ENCODE data around the gene LRRC4B. TPM values are rescaled to one million over a fixed set of nuclear protein-coding genes. Genes with fewer than 3 reads are reported as not detected.

The LRRC4B gene
- polyA plus RNA-seq, 1 of the 3 experiments (the other 2 are of a cell fraction), result 6.9 TPM

- Histone ChIP-seq H3K9me2 (no peaks in the 10 kb centered on the region), H3K36me3 (replicated peaks in 1 of 2; ENCODE audit: control insufficient read depth in 1 of 2, insufficient read depth in 2 of 2, low read length in 1 of 2) (no peaks in the 10 kb centered on the region), H3K4me3 (ENCODE audit: low read depth in 2 of 2, low read length in 1 of 2) (no peak overlapping the region), H3K9me3 (no peaks in the 10 kb centered on the region), H3K9ac (no peak overlapping the region), H2AFZ (ENCODE audit: low read depth) (no peak overlapping the region), H3K27me3 (ENCODE audit: insufficient read depth) (no peaks in the 10 kb centered on the region), H3K27ac (ENCODE audit: low read depth in 2 of 2, low read length in 1 of 2) (no peak overlapping the region), H4K20me1 (ENCODE audit: insufficient read depth) (0 out of 2 replicates have a peak, but pooled peaks cover 5% of the 10 kb centered on the region), H3K79me2 (ENCODE audit: insufficient read depth) (no peaks in the 10 kb centered on the region), H3K4me1 (ENCODE audit: control insufficient read depth in 1 of 2, insufficient read depth in 2 of 2, low read depth in 1 of 2, low read length in 1 of 2) (peaks cover 0 to 7% of the 10 kb centered on the region in 2 experiments; a peak in 1 of 4 replicates), H3F3A (replicated peaks; ENCODE audit: insufficient read depth) (no peaks in the 10 kb centered on the region), H3K4me2 (no peak overlapping the region)
- no peak for TF ChIP-seq RAD21 (IDR thresholded peaks at IDR 0.05; ENCODE audit: low read length)
- no peak for TF ChIP-seq MEF2A (IDR thresholded peaks at IDR 0.05; ENCODE audit: borderline replicate concordance, low read depth)
- TF ChIP-seq EZH2phosphoT487 (IDR thresholded peaks at IDR 0.05; ENCODE audit: borderline replicate concordance, low read depth), result no peak
- TF ChIP-seq YY1 (IDR thresholded peaks at IDR 0.05; ENCODE audit: low read depth), result no peak
- TF ChIP-seq SIN3A (IDR thresholded peaks at IDR 0.05; ENCODE audit: borderline replicate concordance, low read depth, low read length), result no peak
- no peak for TF ChIP-seq GABPA (IDR thresholded peaks at IDR 0.05; ENCODE audit: low read depth)
- no peak for TF ChIP-seq RXRA (IDR thresholded peaks at IDR 0.05; ENCODE audit: borderline replicate concordance, low read depth)
- no peak for TF ChIP-seq RCOR1 (IDR thresholded peaks at IDR 0.05; ENCODE audit: low read length)
- no peak for TF ChIP-seq FOXM1 (IDR thresholded peaks at IDR 0.05; ENCODE audit: low read depth)
- no peak for TF ChIP-seq NFIC (IDR thresholded peaks at IDR 0.05; ENCODE audit: borderline replicate concordance)
- no peak for TF ChIP-seq TAF1 (IDR thresholded peaks at IDR 0.05; ENCODE audit: borderline replicate concordance, low read depth, low read length)
- TF ChIP-seq TEAD4 (IDR thresholded peaks at IDR 0.05; ENCODE audit: borderline replicate concordance, insufficient read depth), result no peak
- TF ChIP-seq FOXJ3 (CRISPR knock-in tag; IDR thresholded peaks at IDR 0.05), result no peak
- no peak for TF ChIP-seq GATA2 (CRISPR knock-in tag; IDR thresholded peaks at IDR 0.05)
- TF ChIP-seq POLR2AphosphoS5 (IDR thresholded peaks at IDR 0.05; ENCODE audit: low read depth, low read length), result no peak
- no peak for TF ChIP-seq NRF1 (IDR thresholded peaks at IDR 0.05; ENCODE audit: low read depth, low read length)
- TF ChIP-seq ELF1 (IDR thresholded peaks at IDR 0.05), result no peak
- TF ChIP-seq PBX3 (IDR thresholded peaks at IDR 0.05), result no peak
- WGBS (ENCODE audit: low lambda C conversion rate), result 94% methylated on average over 13 of the region's 13 CpGs
- ChIA-PET POLR2A (no interaction called here), CTCF (interaction anchor here (0.7 to 10.3 kb wide), 4 partner anchors 13 to 48 kb away, joined by 3 to 170 read pairs (median 29); partner anchors contain the start of genes ASPDH and JOSD2)
- no peak for DNase-seq
These were observed 9.8 kb downstream of the LRRC4B start for GRCh38 chr19:50558449-50558848.

GRCh38 chr19:50558039-50558438, 10.2 kb downstream of the LRRC4B start:
- WGBS (ENCODE audit: low lambda C conversion rate), result 89% methylated on average over 4 of the region's 4 CpGs
- no peaks in the 10 kb centered on the region for H3K79me2 ChIP-seq (ENCODE audit: insufficient read depth)
- H3K27me3 ChIP-seq (ENCODE audit: insufficient read depth), result no peaks in the 10 kb centered on the region
- no peaks in the 10 kb centered on the region for H3K36me3 ChIP-seq (replicated peaks in 1 of 2; ENCODE audit: control insufficient read depth in 1 of 2, insufficient read depth in 2 of 2, low read length in 1 of 2)
- H3K4me1 ChIP-seq (ENCODE audit: control insufficient read depth in 1 of 2, insufficient read depth in 2 of 2, low read depth in 1 of 2, low read length in 1 of 2), result peaks cover 0 to 7% of the 10 kb centered on the region in 2 experiments; a peak in 1 of 4 replicates
- no peaks in the 10 kb centered on the region for H3F3A ChIP-seq (replicated peaks; ENCODE audit: insufficient read depth)
- DNase-seq, result no peak
- H3K9me3 ChIP-seq, result no peaks in the 10 kb centered on the region
- H3K9ac ChIP-seq, result no peak overlapping the region
- H4K20me1 ChIP-seq (ENCODE audit: insufficient read depth), result 0 out of 2 replicates have a peak, but pooled peaks cover 5% of the 10 kb centered on the region
- no peak overlapping the region for H3K4me2 ChIP-seq
- ChIA-PET CTCF (interaction anchor here (0.7 to 10.3 kb wide), 7 partner anchors 12 to 365 kb away, joined by 3 to 170 read pairs (median 11); partner anchors contain the start of genes ASPDH and JOSD2), POLR2A (no interaction called here)
- TF ChIP-seq SMC3 (IDR thresholded peaks at IDR 0.05; ENCODE audit: low read depth, low read length) (no peak), FOXM1 (IDR thresholded peaks at IDR 0.05; ENCODE audit: low read depth) (no peak), TAF1 (IDR thresholded peaks at IDR 0.05; ENCODE audit: borderline replicate concordance, low read depth, low read length) (no peak)
- H3K27ac ChIP-seq (ENCODE audit: low read depth in 2 of 2, low read length in 1 of 2), result no peak overlapping the region
- no peaks in the 10 kb centered on the region for H3K9me2 ChIP-seq
- H3K4me3 ChIP-seq (ENCODE audit: low read depth in 2 of 2, low read length in 1 of 2), result no peak overlapping the region
- H2AFZ ChIP-seq (ENCODE audit: low read depth), result no peak overlapping the region

Measured in SK-N-SH (cell line).